ENCODE data around the gene SMAD4. TPM values are rescaled to one million over a fixed set of nuclear protein-coding genes. Genes with fewer than 3 reads are reported as not detected.

The SMAD4 gene
- total and polyA plus RNA-seq, 2 experiments from 2014 or later: 64.4 to 116 TPM

- Histone ChIP-seq H3K36me3 (replicated peaks; ENCODE audit: insufficient read depth, low read depth) (no peaks in the 10 kb centered on the region), H3K9me2 (replicated peaks; ENCODE audit: insufficient read depth) (no peaks in the 10 kb centered on the region), H3K4me1 (ENCODE audit: insufficient read depth) (peaks cover 4% of the 10 kb centered on the region), H3K27ac (no peak overlapping the region), H3K27me3 (no peaks in the 10 kb centered on the region), H4K20me1 (ENCODE audit: insufficient read depth, poor library complexity, severe bottlenecking) (no peaks in the 10 kb centered on the region), H3K4me2 (no peak overlapping the region), H3K79me2 (no peaks in the 10 kb centered on the region), H3K4me3 (no peak overlapping the region), H2AFZ (no peak overlapping the region), H3K9me3 (ENCODE audit: low read depth) (no peaks in the 10 kb centered on the region)
- 65% methylated on average over 6 of the region's 6 CpGs for WGBS (ENCODE audit: low lambda C conversion rate, missing lambda C conversion rate)
- DNase-seq (ENCODE audit: low spot score): no peak
- no peak for TF ChIP-seq EZH2 (IDR thresholded peaks at IDR 0.05; ENCODE audit: borderline replicate concordance)
- TF ChIP-seq, protein P1, sequence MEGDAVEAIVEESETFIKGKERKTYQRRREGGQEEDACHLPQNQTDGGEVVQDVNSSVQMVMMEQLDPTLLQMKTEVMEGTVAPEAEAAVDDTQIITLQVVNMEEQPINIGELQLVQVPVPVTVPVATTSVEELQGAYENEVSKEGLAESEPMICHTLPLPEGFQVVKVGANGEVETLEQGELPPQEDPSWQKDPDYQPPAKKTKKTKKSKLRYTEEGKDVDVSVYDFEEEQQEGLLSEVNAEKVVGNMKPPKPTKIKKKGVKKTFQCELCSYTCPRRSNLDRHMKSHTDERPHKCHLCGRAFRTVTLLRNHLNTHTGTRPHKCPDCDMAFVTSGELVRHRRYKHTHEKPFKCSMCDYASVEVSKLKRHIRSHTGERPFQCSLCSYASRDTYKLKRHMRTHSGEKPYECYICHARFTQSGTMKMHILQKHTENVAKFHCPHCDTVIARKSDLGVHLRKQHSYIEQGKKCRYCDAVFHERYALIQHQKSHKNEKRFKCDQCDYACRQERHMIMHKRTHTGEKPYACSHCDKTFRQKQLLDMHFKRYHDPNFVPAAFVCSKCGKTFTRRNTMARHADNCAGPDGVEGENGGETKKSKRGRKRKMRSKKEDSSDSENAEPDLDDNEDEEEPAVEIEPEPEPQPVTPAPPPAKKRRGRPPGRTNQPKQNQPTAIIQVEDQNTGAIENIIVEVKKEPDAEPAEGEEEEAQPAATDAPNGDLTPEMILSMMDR (IDR thresholded peaks at IDR 0.05; ENCODE audit: poor library complexity): no peak
- TF ChIP-seq EZH2phosphoT487 (IDR thresholded peaks at IDR 0.05; ENCODE audit: low read depth, severe bottlenecking, unreplicated experiment): no peak
Measured at GRCh38 chr18:51097021-51097822, 67.2 kb downstream of the SMAD4 start.

- no peaks in the 10 kb centered on the region for H3K9me3 ChIP-seq (ENCODE audit: low read depth)
- H3K9me2 ChIP-seq (replicated peaks; ENCODE audit: insufficient read depth): no peaks in the 10 kb centered on the region
- no peak overlapping the region for H3K4me3 ChIP-seq
- DNase-seq (ENCODE audit: low spot score): no peak
- no peaks in the 10 kb centered on the region for H3K36me3 ChIP-seq (replicated peaks; ENCODE audit: insufficient read depth, low read depth)
- H4K20me1 ChIP-seq (ENCODE audit: insufficient read depth, poor library complexity, severe bottlenecking): no peaks in the 10 kb centered on the region
- WGBS (ENCODE audit: low lambda C conversion rate, missing lambda C conversion rate): 90% methylated on average over 5 of the region's 5 CpGs
- peaks cover 4% of the 10 kb centered on the region for H3K4me1 ChIP-seq (ENCODE audit: insufficient read depth)
- H3K27me3 ChIP-seq: no peaks in the 10 kb centered on the region
- H3K79me2 ChIP-seq: no peaks in the 10 kb centered on the region
- H3K4me2 ChIP-seq: no peak overlapping the region
- no peak overlapping the region for H3K27ac ChIP-seq
- TF ChIP-seq, protein P1 (IDR thresholded peaks at IDR 0.05; ENCODE audit: poor library complexity): no peak
- no peak for TF ChIP-seq EZH2 (IDR thresholded peaks at IDR 0.05; ENCODE audit: borderline replicate concordance)
- no peak for TF ChIP-seq EZH2phosphoT487 (IDR thresholded peaks at IDR 0.05; ENCODE audit: low read depth, severe bottlenecking, unreplicated experiment)
- no peak overlapping the region for H2AFZ ChIP-seq
Measured at GRCh38 chr18:51098082-51098481, 68.1 kb downstream of the SMAD4 start.

DNA sequence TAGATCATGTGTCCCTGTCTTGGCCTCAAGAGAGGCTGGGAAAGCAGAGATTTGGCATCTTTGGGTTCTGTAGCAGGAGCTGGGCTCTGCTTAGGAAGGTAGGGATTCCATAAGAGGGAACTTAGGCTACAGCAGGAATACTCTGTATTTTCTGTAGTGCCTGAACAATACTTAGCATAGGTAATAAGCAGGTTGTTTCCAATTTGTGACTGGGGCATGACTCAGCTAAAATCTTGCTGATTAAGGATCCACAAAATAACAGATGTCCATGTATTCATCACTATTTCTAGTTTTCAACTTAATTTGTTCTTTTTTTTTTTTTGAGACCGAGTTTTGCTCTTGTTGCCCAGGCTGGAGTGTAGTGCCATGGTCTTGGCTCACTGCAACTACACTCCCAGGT, 68.5 kb downstream of the SMAD4 start:
- peaks cover 4% of the 10 kb centered on the region for H3K4me1 ChIP-seq (ENCODE audit: insufficient read depth)
- H3K4me2 ChIP-seq: no peak overlapping the region
- H4K20me1 ChIP-seq (ENCODE audit: insufficient read depth, poor library complexity, severe bottlenecking): no peaks in the 10 kb centered on the region
- no peak overlapping the region for H3K27ac ChIP-seq
- no peaks in the 10 kb centered on the region for H3K9me2 ChIP-seq (replicated peaks; ENCODE audit: insufficient read depth)
- no peaks in the 10 kb centered on the region for H3K79me2 ChIP-seq
- TF ChIP-seq EZH2phosphoT487 (IDR thresholded peaks at IDR 0.05; ENCODE audit: low read depth, severe bottlenecking, unreplicated experiment) (no peak), EZH2 (IDR thresholded peaks at IDR 0.05; ENCODE audit: borderline replicate concordance) (no peak)
- TF ChIP-seq, protein P1 (IDR thresholded peaks at IDR 0.05; ENCODE audit: poor library complexity): no peak
- H3K4me3 ChIP-seq: no peak overlapping the region
- no peak for DNase-seq (ENCODE audit: low spot score)
- 100% methylated on average over 1 of the region's 1 CpG for WGBS (ENCODE audit: low lambda C conversion rate, missing lambda C conversion rate)
- no peaks in the 10 kb centered on the region for H3K27me3 ChIP-seq
- no peaks in the 10 kb centered on the region for H3K36me3 ChIP-seq (replicated peaks; ENCODE audit: insufficient read depth, low read depth)
- no peaks in the 10 kb centered on the region for H3K9me3 ChIP-seq (ENCODE audit: low read depth)
- no peak overlapping the region for H2AFZ ChIP-seq

Measured in hepatocyte (in vitro differentiated cells).